Upper lobe of left lung (tissue), 4 donors: ENCODE results near the gene RFWD3.

Experiments used
- EP300 ChIP-seq, 4 donors: sonication (generic); formaldehyde crosslinking; IDR thresholded peaks; one replicate each; pipeline ENCODE4 v1.5.1; 2017; ENCODE audit warnings: antibody characterized with exemption in 4 of 4, control low read depth in 2 of 4
- POLR2A ChIP-seq, 4 donors: fragments of 450-650 bp; IDR thresholded peaks; one replicate each; pipeline ENCODE4 v1.5.1; 2016 to 2017; ENCODE audit warnings: antibody characterized with exemption in 4 of 4, mild to moderate bottlenecking in 2 of 4
- POLR2AphosphoS5 ChIP-seq, 2 donors: sonication (generic); formaldehyde crosslinking; IDR thresholded peaks; one replicate each; pipeline ENCODE4 v1.5.1; 2017; ENCODE audit warnings: antibody characterized with exemption in 2 of 2
- TF ChIP-seq, protein P1 (sequence below), 6 experiments: fragments of 450-650 bp in 4 of 6; fragments of 200-600 bp in 2 of 6; sonication (generic) in 2 of 6; IDR thresholded peaks; one replicate each; pipeline ENCODE4 v1.5.1; 2016 to 2019; ENCODE audit warnings: antibody characterized with exemption in 6 of 6

DNA sequence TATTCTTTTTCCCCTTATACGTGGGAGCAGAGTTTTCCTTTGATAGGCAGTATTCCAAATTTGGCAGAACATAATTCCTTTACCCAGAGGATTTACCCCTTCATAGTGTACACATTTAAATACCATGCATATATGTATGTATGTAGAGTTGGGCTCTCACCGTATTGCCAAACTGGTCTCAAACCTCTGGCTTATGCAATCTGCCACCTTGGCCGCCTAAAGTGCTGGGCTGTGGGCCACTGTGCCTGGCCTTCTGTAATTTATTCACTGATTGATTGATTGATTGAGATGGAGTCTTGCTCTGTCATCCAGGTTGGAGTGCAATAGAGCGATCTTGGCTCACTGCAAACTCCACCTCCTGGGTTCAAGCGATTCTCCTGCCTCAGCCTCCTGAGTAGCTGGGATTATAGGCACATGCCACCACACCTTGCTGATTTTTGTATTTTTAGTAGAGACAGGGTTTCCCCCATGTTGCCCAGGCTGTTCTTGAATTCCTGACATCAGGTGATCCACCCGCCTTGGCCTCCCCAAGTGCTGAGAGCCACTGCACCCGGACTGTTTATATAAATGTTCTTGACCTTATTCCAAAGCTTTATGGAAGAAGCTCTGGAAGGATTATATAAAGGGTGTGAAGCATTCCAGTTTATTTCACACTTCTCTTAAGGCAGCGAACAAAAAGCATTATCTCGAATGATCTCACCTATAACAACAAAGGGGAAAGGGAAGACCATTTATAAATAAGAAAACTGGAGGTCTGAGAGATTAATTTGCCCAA is 74.6 kb downstream of the RFWD3 start:
- TF ChIP-seq EP300 (IDR thresholded peaks at IDR 0.05) (no peak), POLR2A (IDR thresholded peaks at IDR 0.05) (no peak), POLR2AphosphoS5 (IDR thresholded peaks at IDR 0.05) (no peak)
- TF ChIP-seq, protein P1, sequence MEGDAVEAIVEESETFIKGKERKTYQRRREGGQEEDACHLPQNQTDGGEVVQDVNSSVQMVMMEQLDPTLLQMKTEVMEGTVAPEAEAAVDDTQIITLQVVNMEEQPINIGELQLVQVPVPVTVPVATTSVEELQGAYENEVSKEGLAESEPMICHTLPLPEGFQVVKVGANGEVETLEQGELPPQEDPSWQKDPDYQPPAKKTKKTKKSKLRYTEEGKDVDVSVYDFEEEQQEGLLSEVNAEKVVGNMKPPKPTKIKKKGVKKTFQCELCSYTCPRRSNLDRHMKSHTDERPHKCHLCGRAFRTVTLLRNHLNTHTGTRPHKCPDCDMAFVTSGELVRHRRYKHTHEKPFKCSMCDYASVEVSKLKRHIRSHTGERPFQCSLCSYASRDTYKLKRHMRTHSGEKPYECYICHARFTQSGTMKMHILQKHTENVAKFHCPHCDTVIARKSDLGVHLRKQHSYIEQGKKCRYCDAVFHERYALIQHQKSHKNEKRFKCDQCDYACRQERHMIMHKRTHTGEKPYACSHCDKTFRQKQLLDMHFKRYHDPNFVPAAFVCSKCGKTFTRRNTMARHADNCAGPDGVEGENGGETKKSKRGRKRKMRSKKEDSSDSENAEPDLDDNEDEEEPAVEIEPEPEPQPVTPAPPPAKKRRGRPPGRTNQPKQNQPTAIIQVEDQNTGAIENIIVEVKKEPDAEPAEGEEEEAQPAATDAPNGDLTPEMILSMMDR (IDR thresholded peaks at IDR 0.05): no peak
